GM19397 (cell line): Measurements from ENCODE around the gene NCKAP5.

ENCODE experiments used
- ATAC-seq: cut with Tn5 transposase; IDR thresholded peaks from one replicate; pipeline ENCODE4 v1.9.1; 2021; ENCODE audit warnings: mild to moderate bottlenecking, moderate library complexity; ENCODE audit not compliant: unreplicated experiment

Gene NCKAP5

DNA sequence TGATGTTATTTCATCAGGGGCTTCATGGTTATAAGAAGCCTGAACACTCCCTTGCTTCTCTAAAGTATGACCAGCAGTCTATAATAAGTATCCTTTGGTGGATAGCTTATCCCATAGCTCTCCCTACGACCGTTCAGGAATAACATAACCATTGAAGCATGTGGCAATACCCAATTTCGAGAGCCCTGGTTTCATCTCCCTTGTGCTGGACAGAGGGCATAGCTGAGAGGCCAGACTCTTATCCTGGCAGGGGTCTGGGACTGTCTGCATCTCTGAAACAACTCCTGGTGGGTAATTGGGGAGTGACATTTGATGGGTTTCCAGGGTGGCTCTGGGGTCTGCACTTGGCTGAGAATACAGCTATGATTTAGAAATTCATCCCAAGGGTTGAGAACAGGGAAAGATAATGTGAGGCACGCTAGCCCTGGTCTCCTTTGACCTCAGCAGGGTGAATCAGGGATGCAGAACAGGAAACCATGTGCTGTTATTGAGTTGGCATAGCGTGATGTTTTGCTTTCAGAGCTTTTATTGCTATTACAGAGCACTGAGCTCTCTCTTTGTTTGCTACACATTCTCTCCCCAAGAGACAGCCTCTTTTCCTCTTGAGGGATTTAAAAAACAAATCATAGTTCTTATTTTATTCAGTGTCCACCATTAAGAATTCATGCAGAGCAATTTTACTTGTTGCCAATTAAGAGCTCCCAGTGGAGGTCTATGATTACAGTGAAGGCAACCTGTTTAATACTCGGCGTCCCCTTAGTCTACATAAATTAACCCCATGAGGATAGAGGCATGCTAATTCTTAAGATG is 274.5 kb downstream of the NCKAP5 start:
- no peak for ATAC-seq

DNA sequence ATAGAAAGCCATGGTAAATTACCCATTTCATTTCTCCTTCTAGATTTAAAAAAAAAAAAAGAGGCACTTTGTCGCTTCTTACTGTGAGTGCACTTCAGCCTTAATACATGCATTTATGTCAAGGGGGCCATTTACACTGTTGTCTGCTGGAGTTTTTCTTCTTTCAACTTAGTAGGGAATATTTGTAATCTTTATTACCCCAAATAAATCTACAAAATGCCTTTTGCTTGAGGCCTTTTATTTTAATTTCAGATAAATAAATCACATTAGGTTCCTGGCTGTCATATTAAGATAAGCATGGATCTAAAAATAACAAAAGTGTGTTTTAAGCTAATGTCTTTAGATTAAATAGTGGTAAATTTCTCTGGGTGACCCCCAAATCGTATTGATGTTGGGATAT is 276.0 kb downstream of the NCKAP5 start:
- ATAC-seq = no peak

DNA sequence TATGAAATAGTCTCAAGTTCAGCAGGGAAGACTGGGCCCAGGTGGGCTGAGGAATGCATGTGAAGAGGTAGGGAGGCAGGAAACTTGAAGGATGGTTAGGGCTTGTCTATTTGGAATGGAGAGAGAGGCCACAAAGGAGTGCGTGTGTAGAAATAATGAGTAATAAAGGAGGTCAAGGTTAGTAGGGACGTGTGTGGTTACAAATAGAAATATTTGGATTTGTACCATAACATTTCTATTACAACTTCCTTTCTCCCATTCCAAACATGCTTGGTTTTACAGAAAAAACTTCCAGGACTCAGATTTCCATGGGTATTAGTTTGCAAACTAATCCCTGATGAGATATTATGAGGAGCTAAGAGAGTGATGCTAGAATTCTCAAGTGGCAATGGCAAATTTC is 280.6 kb downstream of the NCKAP5 start:
- ATAC-seq = no peak

DNA sequence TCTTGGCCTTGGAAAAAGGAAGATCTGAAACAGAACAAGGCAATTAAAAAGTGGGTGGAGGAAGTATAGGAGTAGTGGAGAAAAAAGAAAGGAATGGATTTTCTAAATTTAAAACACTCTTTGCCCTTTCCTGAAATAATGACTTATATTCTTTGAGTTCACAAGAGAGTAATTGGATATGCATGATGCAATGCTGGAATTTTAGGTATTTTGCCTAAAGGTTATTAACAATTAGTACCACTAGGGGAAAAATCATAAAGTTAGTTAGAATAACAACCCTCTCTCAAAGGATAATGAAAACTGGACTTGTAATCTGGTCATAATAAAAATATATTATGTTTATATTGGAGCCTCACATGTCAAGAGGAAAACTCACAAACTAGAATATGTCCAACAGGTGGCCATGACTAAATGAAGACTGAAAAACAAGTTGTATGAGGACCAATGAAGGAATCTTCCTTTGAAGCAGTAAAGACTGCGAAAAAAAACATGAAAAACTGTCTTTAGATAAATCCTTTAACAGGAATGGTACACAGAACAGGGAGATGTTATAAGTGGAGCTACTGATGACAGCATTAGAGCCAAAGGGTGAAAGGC is 281.8 kb downstream of the NCKAP5 start:
- ATAC-seq = no peak

DNA sequence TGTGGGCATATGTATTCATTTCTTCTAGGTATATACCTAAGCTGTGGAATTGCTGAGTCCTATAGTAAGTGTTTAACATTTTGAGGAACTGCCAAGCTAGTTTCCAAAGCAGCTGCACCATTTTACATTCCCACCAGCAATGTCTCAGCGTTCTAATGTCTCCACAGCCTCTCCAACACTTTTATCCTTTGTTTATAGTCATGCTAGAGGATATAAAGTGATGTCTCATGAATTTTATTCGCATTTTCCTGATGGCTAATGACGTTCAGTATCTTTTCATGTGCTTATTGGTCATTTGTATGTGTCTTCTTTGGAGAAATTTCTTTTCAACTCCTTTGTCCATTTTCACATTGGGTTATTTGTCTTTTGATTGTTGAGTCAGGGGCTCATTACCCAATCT is 295.2 kb downstream of the NCKAP5 start:
- no peak for ATAC-seq

DNA sequence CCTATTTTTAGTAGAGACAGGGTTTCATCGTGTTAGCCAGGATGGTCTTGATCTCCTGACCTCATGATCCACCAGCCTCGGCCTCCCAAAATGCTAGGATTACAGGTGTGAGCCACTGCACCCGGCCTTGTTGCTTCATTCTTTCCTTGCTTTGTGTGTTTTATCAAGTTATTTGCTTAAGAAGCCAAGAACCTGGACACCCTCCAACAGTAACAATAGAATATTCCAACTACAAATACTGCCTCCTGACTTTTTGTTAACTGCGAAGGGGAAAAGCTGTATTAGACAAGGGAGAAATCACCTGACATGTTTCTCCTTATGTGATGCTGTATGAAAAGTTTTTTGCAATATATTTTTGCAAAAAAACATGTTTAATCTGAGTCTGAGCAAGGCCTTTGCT is 297.2 kb downstream of the NCKAP5 start:
- ATAC-seq = no peak

DNA sequence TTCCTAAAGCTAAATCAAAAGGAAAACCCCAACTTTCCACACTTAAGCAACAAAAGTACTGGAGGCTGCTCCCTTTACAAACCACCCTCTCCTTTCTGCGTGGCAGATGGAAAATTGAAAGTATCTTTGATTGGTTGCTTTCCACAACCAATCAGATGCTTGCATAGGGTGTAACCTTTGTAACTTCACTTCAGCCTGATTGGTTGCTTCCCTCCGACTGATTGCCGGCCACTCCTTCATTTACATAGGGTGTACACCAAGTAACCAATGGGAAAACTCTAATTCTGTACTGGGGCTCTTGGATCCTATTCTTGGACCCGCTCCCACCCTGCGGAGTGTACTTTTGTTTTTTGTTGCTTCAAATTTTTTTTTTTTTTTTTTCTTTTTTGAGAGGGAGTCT is 297.7 kb downstream of the NCKAP5 start:
- ATAC-seq = no peak

DNA sequence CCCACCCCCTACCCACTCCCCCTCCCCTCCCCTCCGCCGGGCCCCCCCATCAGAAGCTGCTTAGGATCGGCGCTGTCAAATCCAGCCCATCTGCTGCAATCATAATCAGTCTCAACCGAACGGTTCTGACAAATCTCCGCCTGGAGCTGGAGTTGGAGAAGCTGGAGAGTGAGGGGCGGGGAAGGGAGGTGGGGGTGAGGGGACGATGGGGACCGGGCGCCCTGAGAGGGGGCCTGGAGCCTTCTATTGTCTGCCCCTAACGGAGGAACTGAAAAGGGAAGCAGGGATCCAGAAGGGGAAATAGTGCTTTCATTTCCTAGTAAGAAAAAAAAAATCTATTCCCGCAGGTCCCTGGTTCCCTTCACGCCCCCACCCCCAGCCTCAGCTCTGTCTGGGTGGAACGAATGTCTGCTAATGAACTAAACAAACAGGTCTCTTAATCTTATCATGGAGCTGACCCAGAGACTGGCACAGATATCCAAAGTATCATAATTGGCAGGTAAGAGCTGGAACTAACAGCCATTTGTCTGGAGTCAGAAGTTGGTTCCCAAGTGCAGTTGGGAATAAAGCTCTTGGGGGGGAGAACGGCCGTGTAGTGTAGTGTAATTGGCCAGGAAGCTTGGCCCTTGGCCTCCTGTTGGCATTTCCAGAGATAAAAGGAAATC is 301.2 kb downstream of the NCKAP5 start:
- ATAC-seq = no peak

DNA sequence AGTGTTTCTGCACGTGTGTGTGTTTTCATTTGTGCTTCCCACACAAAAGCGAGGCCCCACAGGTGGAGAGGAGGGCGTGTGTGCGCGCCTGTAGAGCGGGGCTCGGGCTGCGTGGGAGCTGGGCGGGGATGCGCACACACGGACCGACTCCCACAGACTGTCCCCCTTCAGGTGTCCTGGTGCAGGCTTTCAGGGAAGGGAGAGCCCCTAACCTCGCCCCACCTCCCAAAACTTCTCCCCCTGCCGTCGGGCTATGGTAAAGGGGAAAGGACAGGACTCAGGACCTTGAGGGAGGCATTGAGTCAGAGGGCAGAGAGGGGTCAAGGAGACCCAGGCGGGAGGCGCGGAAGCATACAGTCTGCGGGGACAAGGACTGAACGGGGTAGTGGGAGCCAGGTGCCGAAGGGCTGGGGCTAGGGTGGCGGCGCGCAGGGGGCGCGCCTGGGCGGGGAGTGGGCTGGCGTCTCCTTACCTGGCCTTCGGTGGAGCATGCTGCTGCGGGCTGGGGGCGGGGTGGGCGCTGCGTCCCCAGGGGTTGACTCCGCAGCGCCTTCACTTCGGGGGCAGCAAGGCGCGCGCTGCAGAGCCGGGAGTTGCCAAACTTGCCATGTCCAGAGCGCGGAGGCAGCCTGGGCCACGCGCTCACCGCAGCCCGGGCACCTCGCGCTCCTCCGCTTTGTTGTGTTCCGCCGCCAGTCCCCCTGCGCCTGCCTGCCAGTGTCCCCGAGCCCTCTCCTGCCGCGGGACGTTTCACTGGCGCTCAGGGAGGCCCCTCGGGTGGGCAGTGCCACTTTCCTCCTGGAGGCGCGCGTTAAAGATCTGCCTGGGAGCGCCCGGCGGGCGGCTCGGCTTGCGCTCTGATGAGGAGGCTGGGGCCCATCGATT is 302.0 kb downstream of the NCKAP5 start:
- no peak for ATAC-seq

DNA sequence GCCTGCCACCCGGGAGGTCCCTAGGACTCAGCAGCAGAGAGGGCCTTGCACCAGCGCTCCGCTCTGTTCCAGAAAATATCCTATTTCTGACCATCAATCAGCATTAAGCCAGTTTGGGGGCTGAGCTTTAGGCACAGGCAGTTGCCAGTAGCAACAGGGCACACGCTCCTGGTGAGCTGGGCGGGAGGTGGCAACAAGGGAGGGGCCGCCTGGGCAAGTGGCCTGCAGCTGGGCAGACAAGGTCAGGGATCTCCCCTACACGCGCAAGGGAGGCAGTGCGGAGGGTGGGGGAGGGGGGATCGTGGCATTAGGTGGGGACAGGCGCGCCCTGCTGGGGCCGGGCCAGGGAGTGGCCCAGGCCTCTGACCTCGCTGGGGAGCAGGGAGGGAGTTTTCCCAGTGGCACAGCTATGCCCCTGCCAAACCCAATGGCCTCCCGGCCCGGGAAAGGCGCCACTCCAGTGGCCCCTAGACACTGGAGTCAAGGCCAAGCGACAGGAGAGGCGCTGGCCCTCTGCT is 302.8 kb downstream of the NCKAP5 start:
- ATAC-seq = no peak

DNA sequence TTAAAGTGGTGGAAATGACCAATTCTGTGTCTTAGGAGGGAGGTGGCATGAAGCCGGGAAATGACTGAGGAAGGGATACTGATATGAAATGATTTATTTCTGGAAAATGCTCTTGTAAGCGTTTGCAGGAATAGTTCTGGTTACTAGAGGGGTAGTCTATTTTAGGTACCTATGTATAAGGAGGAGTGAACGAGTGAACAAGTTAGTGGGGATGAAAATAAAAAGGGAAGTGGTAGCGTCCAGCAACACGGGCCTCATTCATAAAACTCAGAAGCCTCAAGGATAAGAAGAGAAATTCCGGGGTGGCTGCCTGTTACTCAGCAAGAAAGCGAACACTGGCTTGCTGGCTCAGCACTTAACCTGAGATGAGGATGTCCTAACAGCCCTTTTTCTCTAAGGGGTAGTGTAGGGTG is 303.3 kb downstream of the NCKAP5 start:
- no peak for ATAC-seq

DNA sequence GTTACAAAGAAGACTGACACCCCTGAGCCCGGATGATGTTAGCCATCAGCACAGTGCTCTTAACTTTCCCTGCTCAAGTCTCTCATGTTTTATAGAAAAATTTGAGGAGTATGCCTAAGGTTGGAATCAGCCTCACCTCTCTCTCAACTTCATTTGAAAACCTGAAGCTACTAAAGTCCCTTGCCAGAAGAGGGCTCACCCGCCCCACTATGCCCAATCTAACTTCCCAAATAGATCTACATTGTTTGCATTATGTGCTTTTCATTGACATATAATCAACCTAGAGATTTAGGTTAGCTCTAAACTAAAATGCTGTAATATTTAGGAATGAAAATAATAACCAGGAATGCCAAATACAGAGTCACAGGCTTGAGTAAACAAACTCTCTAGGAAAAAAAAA is 305.4 kb downstream of the NCKAP5 start:
- no peak for ATAC-seq

DNA sequence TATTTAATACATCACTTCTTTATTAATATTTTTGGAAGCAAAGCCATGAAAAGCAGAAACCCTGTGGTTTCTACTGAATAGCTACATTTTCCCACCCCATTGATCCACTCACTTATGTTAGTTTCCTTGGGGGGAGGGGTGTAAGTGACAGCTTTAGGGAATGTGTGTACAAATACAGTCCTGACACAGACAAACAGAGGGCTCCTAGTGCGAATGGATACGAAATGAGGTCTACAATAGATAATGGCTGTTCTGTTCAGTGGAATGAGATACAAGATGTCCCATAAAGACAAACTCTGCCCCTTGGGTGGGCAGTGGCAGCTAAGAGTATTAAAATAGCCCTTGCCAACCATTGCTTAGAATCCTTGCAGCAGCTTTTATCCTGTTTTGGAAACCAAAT is 312.9 kb downstream of the NCKAP5 start:
- no peak for ATAC-seq

DNA sequence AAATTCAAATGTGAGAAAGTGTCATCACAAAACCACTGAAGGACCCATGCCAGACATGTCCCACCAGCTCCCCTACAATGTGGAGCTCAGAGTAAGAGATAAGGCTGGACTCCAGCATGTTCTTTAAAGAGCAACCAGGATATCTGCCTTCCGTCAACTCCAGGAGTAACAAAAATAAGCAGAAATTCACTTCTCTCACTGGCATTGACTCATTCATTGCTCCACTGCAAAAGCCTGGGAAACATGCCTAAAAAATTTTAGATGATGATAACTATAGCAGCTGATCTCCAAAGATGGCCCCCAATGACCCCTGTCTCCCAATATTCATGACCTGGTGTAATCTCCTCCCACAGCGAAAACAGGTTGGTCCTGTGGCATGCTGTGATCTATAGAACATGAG is 314.5 kb downstream of the NCKAP5 start:
- no peak for ATAC-seq

DNA sequence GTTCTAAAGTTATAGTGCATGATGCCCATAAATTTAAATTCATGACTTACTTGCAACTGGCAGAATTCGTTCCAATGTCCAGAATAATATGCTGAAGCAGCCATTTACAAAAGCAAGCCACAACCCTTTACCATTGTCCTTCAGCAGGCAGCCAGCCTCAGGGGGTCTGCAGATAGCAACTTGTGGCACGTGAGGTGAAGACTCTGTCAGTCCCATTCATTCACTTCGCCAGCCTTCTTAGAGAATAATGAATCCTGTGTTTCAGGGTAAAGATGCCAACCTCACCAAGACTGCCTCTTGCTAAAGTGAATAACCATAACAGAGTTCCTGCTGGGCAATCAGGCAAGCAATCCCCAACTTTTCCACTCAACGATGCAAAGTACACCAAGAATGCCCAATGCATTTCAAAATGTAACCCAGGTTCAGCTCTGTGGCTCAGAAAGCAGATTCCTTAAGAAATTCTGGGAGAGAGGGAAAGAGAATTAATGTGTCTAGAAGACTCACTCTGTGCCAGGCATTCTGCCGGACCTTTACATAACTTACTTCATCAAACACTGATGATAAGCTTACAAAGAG is 315.4 kb downstream of the NCKAP5 start:
- ATAC-seq = no peak

DNA sequence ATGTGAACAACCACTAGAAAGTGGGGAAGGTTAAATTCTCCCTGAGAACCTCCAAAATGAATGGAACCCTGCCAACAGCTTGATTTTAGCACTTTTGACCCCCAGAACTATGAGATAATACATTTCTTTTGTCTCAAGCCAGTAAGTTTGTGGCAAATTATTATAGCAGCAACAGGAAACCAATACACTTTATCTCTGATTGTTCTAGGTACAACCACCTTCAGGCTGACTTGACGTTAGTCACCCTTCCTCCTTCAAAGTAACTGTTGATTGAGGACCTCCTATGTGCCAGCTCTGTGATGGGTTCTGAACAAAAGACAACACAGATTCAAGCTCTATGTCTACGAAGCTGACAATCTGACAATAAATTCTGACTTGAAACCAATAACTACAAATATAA is 318.9 kb downstream of the NCKAP5 start:
- ATAC-seq = no peak

DNA sequence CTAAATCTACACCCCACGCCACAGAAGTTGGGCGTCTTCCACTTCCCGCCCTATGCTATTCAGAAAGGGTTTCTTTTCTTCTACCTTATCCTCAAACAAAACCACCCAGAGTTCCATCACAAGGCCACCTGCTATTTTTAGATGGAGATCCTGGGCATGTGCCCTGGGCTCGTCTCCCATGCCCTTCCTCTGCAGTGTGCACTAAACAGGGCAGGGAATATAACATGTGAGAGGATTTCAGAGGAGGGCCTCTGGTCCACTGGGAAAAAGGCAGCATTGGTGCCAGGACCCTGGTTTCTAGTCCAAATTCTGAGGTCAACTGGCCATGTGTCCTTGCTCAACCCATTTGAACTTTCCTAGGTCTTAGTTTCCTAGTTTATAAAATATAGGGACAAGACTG is 320.0 kb downstream of the NCKAP5 start:
- no peak for ATAC-seq

DNA sequence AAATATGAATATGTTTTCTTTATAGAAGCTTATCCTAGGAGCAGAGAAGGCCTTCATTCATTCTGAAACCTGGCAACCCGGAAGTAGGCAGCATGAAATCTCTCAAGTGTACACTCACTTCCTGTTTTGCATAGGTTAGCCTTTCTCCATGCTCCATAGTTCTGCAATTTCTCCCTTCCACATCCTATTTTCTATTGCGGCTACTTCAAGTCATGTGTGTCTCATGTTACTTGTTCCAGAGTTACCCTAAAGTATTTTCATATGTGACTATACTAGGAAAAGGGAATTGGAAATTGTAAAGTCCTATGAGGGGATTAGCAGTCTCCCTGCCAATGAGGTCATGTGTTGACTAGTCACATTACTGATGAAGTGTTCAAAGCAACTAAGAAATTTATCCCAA is 320.6 kb downstream of the NCKAP5 start:
- no peak for ATAC-seq

DNA sequence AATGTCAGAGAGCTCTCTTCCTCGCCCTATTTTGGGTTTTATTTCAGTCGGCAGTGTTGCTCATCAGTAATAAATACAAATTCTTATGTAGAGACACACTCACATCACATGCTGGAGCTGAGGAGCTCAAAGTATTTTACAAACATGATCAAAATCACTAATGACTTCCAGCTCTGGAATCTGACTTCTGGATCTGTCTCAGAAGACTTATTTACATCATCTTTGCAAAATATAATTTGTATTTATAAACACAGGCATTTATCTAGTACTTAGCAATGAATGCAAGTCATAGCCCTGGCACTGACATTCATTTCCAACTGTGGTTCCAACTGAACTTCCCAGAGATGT is 327.1 kb downstream of the NCKAP5 start:
- no peak for ATAC-seq

DNA sequence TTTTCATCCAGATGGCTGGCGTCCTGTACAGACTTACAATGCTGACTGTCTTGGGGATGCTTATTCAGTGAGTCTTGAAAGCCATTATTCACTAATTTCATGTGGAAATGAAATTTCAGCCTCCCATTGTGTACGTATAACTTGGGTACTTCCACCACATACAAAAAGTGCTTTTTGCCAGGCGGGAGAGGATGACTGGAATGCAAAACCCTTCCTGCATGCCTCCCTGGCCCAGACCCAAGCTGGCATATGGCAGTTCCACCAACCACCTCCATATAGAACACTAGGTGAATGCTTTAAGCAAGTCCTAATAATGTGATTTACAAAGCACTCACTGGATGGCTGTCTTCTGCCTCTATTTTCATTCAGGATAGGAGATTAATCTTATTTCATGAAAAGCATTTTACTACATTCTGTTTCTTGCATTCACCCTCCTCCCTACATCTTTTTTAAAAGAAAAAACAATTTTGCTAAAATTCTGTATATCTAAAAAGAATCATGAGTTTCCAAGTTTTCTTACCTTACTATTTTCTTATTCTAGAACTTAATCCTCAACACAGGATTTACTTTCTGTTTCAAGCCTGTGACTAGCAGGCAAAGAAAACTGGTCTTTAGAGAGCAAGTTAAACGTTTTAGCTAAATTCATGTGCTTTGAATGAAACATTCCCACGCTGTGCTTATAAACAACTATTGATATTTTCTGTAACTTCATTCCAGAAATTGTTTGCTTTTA is 327.6 kb downstream of the NCKAP5 start:
- ATAC-seq = no peak
